Activated T-cell treated with anti-CD3 and anti-CD28 coated beads for 4 hours (primary cell): ENCODE results near the gene FAM167B.

Source experiments
- DNase-seq: peaks from one replicate; pipeline ENCODE4 v3.0.0-alpha.2; 2020

FAM167B gene

GRCh38 chr1:32246888-32247273 lies at the start of gene FAM167B:
FAM167B (plus strand) TSS chr1:32247222; CDS start chr1:32247422, 200 bp downstream.
- no peak for DNase-seq

DNA sequence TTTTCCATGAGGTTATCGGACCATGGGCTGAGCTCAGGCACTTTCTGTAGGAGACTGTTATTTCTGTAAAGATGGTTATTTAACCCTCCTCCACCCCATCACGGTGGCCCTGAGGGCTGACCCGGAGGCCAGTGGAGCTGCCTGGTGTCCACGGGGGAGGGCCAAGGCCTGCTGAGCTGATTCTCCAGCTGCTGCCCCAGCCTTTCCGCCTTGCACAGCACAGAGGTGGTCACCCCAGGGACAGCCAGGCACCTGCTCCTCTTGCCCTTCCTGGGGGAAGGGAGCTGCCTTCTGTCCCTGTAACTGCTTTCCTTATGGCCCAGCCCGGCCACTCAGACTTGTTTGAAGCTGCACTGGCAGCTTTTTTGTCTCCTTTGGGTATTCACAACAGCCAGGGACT lies 49.2 kb upstream of the FAM167B start:
- DNase-seq = no peak

GRCh38 chr1:32198237-32199042 lies 48.6 kb upstream of the FAM167B start:
- no peak for DNase-seq

DNA sequence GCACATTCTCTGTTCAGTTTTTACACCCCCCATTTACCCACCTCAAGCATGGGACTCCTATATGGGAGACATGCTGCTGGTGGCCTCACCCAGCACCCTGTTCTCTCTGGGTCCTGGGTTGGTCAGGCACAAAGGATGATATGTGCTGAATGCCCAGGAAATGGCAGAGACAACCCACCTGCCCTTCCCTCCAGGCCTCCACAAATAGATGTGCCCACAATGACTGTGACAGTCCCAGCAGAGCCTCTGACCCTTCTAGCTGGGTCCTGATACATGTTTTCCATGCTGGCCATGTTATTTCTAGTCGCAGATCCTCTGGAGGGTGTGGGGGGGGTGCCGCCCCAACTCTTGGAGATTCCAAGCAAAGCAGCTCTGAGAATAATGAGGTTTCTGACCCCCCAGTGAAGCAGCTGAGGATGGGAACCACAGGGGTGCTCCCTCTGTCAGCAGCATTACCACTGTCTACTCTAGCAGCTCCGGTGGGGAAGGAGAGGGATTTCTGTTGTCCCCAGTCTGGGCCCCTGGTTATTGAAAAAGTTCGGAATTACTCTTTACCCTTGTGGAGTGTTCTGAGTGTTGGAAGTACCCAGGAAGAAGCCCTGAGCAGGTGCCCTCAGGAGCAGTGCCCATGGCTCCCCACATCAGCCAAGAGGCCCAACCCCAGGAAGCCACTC lies 47.8 kb upstream of the FAM167B start:
- DNase-seq = no peak

- DNase-seq = no peak
These were observed 47.3 kb upstream of the FAM167B start for GRCh38 chr1:32199717-32200072.

DNA sequence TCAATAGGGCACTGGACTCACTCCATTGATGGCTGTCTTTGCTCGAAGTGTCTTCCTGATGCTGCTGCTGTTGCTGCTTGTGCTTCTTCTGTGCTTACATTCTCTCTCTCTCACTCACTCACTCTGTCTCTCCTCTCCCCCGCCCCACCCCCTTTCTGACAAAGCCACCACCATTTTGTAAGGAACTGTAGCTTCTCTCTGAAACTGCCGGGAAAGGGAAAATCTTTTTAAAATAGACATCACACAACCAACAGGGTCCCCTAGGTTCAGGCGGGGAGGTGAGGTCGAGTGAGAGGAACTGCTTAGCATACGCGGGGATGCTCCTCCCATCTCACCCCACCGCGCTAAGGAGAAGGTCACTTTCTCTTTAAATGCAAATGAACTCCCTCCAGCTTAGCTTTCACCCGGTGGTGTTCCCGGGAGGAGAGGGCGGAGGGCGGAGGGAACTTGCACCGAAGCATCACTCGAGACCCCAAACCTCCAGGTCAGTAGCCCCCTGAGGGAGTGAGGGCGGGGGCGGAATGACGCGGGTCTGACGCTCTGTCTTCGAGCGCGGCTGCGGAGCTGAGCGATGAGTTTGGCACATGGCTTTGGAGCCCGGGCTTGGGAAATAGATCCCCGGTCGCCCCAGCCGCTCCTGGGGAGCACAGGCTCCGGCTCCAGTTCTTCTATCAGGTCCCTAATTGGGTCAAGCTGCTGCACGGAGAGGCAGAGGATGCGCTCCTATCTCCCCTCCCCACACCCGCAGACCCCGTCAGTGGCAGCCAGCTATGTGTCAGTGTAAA lies 46.6 kb upstream of the FAM167B start, which contains the start of gene CCDC28B:
Gene CCDC28B, plus strand, starts transcription at position 370 of the 785 bp plus-strand sequence. CDS start 1,341 bp downstream, outside the sequence.
- DNase-seq = peak; percentile 34

DNA sequence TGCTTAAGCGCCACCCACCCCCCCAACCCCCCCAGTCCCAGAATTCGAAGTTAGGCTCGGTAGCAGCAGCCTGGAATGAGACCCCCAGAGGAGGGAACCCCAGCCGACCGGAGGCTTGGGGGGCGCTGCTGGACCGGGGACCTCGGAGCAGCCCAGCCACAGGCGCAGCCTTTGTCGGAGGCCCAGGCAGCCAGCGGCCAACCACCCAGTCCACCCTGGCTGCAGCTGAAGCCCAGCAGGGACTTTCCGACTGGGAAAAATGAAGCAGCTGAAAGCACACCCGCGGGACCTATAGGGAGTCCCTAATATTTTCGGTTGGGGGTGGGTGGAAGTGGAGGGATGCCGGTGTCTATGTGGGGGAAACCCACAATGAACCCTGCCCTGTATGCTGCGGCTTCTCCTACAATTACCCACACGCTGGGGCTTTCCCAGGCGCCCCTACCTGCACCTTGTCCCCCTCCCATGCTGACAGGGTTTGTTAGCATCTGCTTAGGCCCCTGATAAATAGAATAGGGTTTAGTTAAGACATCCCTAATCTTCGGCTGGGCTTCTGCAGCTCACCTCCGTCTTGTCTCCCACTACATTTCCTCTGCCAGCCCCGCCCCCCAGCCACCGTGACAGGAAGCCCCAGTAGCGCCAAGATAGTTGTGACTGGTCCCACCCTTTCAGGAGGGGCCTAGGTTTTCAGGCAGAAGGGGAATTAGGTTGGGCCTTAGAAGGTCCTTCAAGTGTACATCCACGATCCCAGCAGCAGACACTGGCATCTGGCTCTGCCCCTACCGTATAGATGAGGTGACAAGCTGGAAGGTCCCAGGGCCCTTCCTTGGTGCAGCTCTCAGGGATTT lies 45.8 kb upstream of the FAM167B start:
- DNase-seq = peak; percentile 65

DNA sequence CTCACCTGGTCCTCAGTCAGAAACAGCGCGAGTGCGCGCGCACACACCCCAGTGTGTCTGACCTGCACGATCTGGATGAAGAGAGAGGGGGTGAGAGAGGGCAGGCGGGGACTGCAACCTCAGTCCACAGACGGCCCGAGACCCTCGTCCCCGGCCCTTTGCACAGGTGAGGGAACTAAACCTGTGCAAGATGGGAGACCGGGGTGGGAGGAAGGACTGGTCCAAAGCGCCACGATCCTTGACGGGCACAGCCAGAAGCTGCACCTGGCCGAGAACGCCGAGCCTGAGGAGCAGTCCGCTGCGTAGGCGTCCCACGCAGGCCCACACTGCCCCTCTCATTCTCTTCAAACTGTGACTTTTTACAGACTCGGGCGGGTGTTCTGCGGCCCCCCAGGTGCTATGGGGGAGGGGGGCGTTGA lies 42.1 kb upstream of the FAM167B start:
- no peak for DNase-seq

DNA sequence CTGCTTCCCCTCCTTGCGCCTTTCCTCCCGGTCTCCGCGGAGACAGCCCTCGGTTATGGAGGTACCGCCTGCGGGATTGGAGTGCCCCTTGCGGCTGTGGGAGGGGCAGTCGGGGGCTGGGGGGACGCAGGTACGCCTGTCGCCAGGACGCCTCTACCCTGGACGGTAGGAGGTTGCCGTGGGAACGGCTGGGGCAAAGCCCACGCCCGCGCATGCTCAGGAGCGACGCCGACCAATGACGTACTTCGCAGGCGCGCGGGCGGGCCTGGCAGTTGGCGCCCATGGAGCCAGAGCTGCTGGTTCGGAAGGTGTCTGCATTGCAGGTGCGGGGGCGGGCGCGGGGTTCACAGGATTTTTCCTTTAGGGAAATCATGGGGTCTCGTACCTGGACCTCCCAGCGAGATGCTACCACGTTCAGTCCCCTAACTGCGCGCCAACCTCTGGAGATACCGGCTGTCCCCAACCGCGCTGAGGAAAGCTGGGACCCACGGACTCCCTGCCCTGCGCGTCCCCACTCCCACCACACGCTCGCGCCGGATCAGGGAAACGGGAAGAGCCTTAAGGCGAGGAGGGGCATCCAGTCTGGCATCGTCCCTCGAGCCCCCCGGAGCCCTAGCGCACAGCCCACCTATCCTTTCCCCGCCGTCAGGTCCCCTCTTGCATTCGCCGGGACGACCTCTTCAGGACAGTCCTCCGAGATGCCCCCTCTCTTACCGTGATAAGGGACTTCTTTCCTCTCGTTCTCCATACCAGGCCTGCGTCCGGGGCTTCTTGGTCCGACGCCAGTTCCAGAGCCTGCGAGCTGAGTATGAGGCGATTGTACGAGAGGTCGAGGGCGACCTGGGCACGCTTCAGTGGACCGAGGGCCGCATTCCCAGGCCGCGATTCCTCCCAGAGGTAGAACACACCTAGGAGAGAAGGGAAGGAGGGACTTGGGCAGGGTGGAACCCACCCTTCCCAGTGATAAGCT lies 41.3 kb upstream of the FAM167B start, which contains the start of gene IQCC:
Gene IQCC, plus strand, starts transcription at position 271 of the 970 bp plus-strand sequence. Its CDS starts 11 bp downstream, at position 282.
- peak; percentile 78 for DNase-seq

- no peak for DNase-seq
These were observed 38.6 kb upstream of the FAM167B start for GRCh38 chr1:32208469-32208868.

DNA sequence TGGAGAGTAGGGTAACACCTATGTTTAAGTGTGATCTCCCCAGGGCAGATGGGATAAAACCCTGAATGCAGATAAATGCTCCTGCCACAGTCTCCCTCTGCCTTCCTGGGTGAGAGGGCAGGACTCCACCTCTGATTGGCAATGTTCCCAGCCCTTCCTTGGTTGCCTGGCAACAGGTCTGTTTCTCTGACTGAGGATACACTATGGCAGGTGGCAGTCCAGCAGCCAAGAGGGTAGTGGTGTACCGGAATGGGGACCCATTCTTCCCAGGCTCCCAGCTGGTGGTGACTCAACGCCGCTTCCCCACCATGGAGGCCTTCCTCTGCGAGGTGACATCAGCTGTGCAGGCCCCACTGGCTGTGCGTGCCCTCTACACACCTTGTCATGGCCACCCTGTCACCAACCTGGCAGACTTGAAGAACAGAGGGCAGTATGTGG lies 38.1 kb upstream of the FAM167B start, which contains the start of gene DCDC2B:
Gene DCDC2B, plus strand, starts transcription at position 199 of the 438 bp plus-strand sequence. Its CDS starts 5 bp downstream, at position 204.
- no peak for DNase-seq

DNA sequence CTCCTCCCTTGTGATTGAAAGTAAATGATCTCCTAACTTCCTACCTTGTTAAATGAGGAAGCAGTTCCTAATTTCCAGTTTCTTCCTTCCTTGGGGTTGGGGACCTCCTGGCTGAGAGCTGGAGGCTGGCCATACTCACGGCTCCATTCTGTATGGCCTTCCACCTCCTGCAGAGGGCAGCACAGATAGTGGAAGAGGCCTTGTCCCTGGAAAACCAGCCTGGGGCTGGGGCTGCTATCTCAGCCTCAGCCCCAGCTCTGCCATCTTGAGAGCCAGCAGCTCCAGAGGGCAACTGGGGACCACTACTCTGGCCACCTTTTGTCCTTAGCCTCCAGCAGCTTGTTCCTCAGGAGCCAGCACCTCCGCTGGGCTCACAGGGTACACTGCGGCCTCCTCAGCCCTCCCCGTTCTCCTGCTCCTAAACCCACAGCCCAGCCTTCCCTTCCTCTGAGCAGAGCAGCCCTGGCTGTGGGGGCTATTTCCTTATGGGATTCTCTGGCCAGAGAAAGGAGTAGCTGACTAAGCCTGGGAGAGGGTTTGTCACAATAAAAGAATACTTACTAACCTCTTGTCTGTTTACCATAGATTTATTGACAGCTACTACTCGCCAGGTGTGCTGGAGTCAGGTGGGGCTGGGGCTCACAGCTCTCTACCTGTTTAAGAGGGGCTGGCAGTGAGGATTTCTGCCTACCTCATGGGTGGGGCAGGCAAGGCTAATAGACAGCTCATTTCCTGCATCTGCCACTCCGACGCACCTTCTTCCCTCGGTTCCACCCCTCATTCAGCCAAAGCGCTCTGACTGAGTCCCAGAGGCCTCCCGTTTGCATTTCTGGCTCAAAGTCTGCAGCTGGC lies 31.2 kb upstream of the FAM167B start:
- peak; percentile 56 for DNase-seq

GRCh38 chr1:32216566-32216965 lies 30.5 kb upstream of the FAM167B start:
- no peak for DNase-seq

DNA sequence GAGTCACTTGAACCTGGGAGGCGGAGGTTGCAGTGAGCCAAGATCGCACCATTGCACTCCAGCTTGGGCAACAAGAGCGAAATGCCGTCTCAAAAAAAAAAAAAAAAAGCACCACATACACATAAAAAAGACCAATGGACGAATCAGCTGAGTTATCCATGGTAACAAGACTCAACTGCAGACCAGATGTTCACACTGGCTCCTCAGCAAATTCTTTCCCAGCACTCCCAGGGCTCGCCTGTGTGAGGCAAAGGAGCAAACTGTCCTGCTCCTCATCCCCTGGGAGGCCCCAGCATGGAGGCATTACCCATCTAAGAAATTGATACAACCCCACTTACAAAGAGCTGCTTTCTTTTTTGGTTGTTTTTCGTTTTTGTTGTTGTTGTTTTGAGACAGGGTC lies 28.0 kb upstream of the FAM167B start:
- no peak for DNase-seq

DNA sequence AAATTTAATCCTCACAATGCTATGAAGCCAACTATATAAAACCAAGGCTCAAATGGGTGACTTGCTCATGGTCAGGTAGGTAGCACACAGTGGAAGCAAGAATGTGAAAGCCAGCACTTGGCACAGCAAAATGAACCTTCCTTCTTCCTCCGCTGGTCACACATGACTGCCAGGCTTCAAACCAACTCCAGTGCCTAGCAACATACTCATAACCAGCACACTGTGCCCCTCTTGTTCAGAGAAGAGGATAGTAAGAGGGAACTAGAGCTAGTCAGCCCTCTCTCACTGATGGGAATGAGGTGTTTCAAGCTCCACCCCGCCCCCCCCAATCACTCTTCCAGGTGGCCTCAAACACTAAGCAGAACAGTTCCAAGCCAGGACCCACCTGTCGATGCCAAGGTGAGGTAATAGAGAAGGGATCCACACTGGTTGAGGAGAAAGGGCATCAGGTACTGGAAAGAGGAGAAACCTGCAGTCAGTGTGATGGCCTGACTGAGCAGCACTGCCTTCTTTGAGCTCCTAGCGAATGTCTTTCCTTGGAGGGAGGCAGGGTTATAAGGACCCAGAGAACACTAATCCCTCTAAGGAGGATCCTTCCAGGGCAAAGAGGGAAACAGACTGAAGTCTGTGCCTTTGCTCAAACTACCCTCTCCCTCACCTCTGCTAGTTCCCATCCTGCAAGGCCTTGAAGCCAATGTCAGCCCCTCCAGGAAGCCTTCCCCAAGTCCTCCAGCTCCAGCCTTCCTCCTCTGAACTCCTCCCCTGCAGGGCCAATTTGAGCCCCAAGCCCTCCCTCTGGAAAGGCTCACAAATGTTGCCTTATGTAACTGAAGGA lies 26.1 kb upstream of the FAM167B start:
- no peak for DNase-seq

DNA sequence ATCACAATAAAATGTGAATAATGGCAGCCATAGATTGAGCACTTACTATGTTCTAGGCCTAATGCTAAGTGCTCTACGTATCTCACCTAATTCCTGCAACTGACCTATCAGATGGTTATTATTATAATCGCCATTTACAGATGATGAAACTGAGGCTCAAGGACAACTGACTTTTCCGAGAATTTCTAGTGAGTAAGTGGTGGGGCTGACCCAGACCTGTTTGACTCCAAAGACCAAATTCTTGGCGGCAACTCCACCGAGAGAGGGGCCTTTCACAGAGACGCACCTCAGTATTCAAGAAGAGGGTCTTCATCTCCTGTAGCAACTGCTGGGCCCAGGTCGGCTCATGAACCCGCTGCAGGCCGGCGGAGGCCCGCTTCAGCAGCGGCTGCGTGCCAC lies 25.4 kb upstream of the FAM167B start:
- no peak for DNase-seq

- peak; percentile 91 for DNase-seq
These were observed 24.9 kb upstream of the FAM167B start, which contains the start of the genes EIF3I and TMEM234 for GRCh38 chr1:32221980-32222755. EIF3I (plus strand) TSS chr1:32222407; CDS start chr1:32222442, 35 bp downstream. TMEM234 (minus strand) TSS chr1:32222353; CDS start chr1:32222322, 31 bp downstream.

DNA sequence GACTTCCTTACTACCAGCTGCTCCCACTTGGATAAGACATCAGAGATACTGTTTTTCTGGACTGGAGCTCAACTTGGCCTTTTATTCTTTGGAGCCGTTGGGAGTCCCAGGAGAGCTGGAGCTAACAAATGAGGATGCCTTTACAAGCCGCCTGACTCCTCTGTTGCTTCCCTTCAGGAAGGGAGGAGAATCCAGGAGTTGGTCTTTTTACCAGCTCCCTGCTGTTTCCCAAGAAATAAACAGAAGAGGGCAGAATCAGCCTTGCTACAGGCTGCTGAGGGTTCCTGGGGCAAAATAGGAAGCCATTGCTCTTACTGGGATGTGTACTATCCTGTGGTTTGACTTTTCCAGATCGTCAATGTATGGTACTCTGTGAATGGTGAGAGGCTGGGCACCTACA lies 23.3 kb upstream of the FAM167B start:
- DNase-seq = no peak
